ENCODE measurements around the gene HS6ST1. TPM values are rescaled to one million over a fixed set of nuclear protein-coding genes. Genes with fewer than 3 reads are reported as not detected.
A peak's percentile ranks its signal among the peaks of the same experiment; 100 is the strongest.
"Not testable (repeated sequence)": the region's sequence is repeated elsewhere in the genome, so short reads cannot be mapped to it uniquely, and the experiment has no call there.

Gene HS6ST1
- total RNA-seq, 1 donor, result 19.9 TPM

DNA sequence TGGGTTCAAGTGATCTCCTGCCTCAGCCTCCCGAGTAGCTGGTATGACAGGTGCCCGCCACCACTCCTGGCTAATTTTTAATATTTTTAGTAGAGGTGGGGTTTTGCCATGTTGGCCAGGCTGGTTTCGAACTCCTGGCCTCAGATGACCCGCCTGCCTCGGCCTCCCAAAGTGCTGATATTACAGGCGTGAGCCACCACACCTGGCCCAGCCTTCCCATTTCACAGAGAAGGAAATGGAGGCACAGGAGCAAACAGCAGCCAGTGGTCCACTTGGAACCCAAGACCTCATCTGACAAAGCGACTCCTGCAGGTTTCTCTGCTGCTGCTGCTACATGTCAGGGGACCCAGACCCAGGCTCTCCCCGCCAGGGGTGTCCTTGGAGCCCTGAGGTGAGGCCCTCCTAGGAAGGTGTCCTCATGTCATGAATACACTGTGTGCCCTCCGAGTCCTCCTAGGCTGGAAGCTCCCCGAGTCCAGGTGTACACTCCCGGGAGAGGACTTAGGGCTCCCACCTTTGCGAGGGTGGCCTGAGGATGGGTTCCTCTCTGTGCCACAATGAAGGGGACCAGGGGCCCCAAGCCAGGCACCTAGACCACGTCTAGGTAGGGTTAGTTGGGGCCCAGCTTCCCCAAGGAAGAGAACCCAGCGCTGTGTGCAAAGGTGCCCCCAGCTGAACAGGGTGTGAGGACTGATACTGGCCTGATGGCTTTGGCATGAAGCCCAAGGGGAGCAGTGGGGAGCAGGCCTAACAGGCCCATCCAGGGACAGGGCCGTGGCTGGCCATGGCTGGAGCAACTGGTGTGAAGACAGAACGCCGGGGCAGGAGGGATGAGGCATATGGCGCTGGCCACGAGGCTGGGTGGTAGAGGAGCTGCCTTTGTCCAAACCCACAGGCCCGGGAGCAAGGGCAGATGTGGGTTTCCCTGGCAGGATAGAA is 56.1 kb downstream of the HS6ST1 start:
- DNase-seq (ENCODE audit: low read depth), result no peak
- H3K4me3 ChIP-seq (ENCODE audit: low read depth, low read length), result no peak overlapping the region
- TF ChIP-seq CTCF (IDR thresholded peaks at IDR 0.05; ENCODE audit: insufficient read depth, low read depth, low read length), result no peak

DNA sequence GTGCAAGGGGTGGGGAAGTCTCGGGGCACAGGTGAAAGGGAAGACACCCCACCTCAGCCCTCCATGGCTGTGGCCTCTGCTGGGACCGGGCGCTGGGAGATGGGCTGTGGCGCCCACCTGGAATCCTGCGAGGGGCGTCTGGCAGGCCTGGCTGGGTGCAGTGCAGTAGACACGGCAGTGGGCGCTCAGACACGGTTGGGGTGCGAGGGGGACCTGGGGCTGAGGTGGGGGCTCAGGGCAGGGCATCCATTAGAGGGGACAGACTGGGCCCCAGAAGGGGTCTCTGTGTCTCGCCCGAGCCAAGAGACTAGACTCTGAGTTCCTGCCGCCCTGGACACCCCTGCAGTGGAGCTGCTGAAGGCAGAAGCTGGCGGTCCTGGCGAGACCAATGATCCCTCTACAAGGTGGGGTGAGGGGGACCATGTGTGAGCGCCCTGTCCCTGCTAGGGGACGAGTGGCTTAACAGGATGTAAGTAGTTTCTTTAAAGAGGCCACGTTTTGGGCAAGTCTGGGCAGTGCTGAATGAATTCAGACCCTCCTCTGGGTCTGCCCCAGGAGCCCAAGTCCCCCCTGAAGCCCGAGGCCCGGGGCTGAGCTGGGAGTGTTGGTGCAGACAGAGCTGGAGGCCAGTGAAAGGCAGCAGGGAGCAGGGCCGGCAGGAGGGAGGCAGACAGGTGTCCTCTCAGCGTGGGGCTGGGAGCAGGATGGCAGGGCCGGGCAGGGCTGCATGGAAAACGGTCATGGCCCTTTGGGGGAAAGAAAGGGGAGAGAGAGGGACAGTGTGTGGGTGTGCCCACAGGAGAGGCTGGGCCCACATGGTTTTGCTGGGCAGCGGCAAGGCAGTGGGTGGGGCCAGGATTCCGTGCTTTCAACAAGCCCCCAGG is 57.2 kb downstream of the HS6ST1 start:
- no peak for DNase-seq (ENCODE audit: low read depth)
- no peak for TF ChIP-seq CTCF (IDR thresholded peaks at IDR 0.05; ENCODE audit: insufficient read depth, low read depth, low read length)
- no peak overlapping the region for H3K4me3 ChIP-seq (ENCODE audit: low read depth, low read length)

- no peak overlapping the region for H3K4me3 ChIP-seq (ENCODE audit: low read depth, low read length)
- peak; percentile 12 for TF ChIP-seq CTCF (IDR thresholded peaks at IDR 0.05; ENCODE audit: insufficient read depth, low read depth, low read length)
- peak; percentile 62 for DNase-seq (ENCODE audit: low read depth)
Observed at GRCh38 chr2:128260239-128261138, 58.2 kb downstream of the HS6ST1 start.

GRCh38 chr2:128259585-128259984 is 59.1 kb downstream of the HS6ST1 start:
- no peak overlapping the region for H3K4me3 ChIP-seq (ENCODE audit: low read depth, low read length)
- no peak for DNase-seq (ENCODE audit: low read depth)
- TF ChIP-seq CTCF (IDR thresholded peaks at IDR 0.05; ENCODE audit: insufficient read depth, low read depth, low read length), result no peak

DNA sequence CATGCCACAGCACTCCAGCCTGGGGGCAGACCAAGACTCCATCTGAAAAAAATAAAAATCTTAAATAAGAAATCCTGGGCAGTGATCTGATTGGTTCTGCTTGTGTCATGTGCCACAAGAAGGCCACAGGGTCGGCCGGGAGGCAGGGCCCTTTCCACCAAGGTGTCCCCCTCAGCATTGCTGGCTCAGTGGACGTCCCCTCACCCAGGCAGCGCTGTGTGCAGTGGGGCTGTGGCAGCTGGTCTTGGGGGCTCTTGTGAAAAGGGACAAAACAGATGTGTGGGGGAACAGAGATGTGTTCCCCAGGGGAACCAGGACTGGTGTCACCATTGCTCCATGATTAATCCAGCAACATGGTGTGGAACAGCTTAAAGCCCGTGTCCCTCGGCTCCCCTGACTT is 60.5 kb downstream of the HS6ST1 start:
- no peak for TF ChIP-seq CTCF (IDR thresholded peaks at IDR 0.05; ENCODE audit: insufficient read depth, low read depth, low read length)
- DNase-seq (ENCODE audit: low read depth), result no peak
- H3K4me3 ChIP-seq (ENCODE audit: low read depth, low read length), result no peak overlapping the region

DNA sequence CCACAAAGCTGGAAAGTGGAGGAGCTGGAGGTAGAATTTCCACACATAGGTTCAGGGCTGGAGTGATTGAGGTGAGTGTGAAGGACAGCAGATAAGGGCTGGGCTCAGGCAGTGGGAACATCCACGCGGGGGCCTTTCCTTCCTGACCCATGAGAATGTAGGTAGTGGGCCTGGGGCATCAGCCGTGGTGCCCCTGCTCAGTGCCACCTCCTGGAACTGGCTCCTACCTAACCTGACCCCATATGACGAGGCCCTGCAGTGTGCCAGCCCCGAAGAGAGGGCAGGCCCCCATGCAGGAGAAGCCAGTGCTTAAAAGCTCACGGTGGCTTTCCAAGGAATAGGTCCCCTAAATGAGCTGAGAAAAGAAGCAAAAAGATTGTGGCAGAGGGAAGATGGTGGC is 66.2 kb downstream of the HS6ST1 start:
- H3K4me3 ChIP-seq (ENCODE audit: low read depth, low read length), result no peak overlapping the region
- no peak for DNase-seq (ENCODE audit: low read depth)
- no peak for TF ChIP-seq CTCF (IDR thresholded peaks at IDR 0.05; ENCODE audit: insufficient read depth, low read depth, low read length)

DNA sequence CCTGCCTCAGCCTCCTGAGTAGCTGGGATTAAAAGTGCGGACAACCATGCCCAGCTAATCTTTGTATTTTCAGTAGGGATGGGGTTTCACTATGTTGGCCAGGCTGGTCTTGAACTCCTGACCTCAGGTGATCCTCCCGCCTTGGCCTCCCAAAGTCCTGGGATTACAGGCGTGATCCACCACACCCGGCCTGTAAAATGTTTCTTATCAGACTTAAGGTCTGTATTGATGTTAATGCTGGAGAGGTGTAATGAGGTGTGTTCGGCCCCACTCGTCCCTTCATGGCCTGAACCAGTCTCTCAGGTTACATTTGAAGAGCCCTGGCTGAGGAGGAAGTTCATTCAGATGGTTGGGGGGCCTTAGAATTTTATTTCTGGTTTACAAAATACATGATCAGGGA is 66.6 kb downstream of the HS6ST1 start:
- not testable (repeated sequence) for DNase-seq (ENCODE audit: low read depth); H3K4me3 ChIP-seq (ENCODE audit: low read depth, low read length)

Measured in fibroblast of villous mesenchyme (primary cell).